Dedifferentiated amniotic fluid mesenchymal stem cell (primary cell): ENCODE results near the gene ARHGAP32.

Experiments used
- DNase-seq: peaks from one replicate; pipeline ENCODE4 v3.0.0-alpha.2; 2016; ENCODE audit errors: extremely low spot score

Gene ARHGAP32

DNA sequence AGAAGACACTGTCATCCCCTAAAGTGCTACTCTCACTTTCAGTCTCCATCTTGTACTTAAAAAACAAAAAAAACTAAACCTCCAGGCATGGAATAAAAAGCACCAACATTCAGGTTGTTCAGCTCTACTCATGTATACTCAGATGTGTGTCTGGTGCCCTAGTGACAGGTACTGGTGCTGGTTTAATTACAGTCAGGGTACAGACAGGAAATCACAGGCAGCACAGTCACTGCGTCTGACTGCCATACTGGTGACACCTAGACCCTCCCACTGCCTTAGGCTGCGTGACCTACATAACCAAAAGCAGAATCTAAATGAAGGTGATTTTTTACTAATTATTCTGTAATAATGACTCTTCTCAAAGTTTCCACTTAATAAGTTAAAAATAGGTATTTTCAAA is at the start of gene ARHGAP32:
Gene ARHGAP32, minus strand, starts transcription at position 176 of the 400 bp plus-strand sequence. Its CDS starts 127 bp downstream, at position 49.
- no peak for DNase-seq

DNA sequence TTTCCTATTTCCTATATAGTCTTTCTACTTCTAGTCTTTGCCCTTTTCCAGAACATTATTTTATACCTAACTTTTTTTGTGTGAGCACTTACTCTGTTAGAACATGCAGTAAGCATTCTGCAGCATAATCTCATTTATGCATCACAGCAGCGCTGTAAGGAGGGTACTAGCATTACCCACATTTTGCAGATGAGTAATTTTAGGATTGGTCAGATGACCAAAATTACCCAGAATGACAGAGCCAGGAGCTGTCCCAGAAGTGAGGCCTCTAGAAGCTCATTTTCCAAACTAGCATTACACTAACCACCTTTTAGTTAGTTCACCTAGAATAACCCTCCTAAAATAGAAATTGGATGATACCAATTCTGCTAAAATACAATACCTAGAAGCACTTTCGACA is 47.1 kb upstream of the ARHGAP32 start:
- no peak for DNase-seq

DNA sequence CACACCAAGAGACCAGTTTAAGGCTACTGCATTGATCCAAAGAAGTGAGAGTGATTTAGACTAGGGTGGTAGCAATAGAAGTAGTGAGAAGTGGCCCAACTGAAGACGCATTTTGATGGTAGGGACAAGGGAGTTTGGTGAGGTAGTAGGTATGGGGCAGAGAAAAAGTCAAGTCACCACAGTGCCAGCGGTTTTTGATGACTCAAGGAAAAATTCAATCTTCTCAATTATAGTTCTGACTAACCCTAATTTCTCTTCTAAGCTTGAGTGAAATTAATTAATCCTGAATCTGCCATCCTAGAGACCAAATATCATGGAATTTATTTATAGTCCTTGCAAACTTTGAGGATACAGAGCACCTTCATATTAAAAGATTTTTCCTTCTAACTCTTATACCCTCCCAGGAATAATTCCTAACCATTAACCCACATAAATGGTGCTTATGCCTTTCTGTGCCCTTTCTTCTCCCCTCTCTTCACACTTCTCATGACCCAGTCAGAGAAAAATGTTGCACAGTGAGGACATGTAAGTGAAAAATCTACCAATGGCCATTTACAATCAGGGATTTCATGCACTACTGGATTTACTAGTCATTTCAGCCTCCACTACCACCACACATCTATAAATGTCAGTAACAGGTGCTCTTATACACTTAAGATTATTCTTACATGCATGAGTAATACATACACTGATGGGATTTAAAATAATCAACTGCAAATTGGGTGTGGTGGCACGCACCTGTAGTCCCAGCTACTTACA is 45.9 kb upstream of the ARHGAP32 start:
- no peak for DNase-seq

- no peak for DNase-seq
These were observed 45.3 kb upstream of the ARHGAP32 start for GRCh38 chr11:129237456-129237855.

DNA sequence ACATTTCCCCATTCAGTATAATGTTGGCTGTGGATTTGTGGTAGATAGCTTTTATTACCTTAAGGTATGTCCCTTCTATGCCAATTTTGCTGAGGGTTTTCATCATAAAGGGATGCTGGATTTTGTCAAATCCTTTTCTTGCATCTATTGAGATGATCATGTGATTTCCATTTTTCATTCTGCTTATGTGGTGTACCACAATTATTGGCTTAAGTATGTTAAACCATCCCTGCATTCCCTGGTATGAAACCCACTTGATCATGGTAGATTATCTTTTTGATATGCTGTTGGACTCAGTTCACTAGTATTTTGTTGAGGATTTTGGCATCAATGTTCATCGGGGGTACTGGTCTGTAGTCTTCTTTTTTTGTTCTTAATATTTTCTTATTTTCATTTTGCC is 44.7 kb upstream of the ARHGAP32 start:
- DNase-seq, result no peak

DNA sequence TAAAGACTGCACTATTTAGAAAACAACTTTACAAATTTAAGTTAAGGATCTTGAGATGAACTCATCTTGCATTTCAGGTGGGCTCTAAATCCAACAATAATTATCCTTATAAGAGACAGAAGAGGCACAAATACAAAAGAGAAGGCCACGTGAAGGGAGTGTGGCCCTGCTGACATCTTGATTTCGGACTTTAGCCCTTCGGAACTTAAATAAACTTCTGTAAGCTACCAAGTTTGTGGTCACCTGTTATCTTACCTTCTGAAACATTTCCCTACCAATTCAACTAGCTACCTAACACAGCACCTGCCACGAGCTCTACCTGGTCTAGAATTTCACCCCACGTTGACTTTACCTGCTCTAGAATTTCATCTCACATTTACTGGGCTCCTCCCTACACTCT is 42.9 kb upstream of the ARHGAP32 start:
- DNase-seq, result no peak

- DNase-seq, result no peak
These were observed 37.9 kb upstream of the ARHGAP32 start for GRCh38 chr11:129230006-129230405.

GRCh38 chr11:129226207-129226798 is 34.2 kb upstream of the ARHGAP32 start:
- DNase-seq, result no peak

DNA sequence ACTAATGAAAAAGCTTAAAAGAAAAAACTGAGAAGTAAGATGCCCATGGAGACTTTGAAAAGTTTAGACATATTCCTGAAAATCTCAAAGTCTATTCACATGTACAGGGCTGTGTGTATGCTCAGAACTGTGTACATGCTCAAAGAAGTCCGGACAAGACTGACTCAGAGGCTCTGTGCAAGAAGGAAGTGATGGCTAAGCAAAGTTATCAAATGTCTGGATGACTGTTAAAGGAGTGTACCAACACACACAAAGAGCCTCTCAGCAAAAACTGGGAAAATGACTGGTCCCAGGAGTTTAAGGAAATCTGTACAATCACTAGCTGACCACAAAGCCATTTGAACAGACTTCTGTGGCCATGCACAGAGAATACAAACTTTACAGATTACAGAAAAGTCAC is 33.1 kb upstream of the ARHGAP32 start:
- DNase-seq, result no peak

DNA sequence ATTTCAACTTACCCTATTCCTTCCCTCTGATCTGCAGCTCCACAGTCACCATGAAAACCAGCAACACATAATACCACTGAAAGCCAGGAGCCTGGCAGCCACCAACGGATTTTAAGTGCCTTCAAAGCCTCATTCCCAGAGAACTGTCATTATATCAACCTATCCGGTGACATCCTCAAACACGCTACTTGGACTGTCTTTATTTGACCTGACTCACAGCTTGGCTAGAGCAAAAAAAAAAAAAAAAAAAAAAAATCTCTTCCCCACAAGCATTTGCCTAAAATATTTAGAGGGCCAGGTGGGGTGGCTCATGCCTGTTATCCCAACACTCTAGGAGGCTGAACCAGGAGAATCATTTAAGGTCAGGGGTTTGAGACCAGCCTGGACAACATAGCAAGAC is 32.4 kb upstream of the ARHGAP32 start:
- DNase-seq, result no peak

- peak; percentile 46 for DNase-seq
These were observed 31.6 kb upstream of the ARHGAP32 start for GRCh38 chr11:129223701-129224149.

- DNase-seq, result no peak
These were observed 31.1 kb upstream of the ARHGAP32 start for GRCh38 chr11:129223260-129223659.

DNA sequence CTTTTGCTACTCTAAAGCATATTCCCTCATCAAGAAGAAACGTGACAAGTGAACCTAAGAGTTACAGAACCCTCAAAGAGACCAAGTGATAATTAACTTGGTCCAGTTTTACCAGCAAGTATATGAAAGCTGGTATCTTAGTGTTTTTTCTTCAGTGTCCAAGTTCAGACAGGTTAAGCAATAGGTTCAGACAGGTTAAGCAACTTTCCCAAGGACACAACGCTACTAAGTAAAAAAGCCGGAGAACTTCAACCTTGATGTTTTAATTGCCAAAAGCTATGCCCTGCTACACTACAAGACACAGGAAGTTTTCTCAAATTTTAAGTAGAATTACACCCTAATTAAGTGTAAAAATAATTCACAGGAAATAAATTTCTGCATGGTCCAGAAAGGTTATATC is 30.0 kb upstream of the ARHGAP32 start:
- DNase-seq, result no peak

GRCh38 chr11:129215506-129216245 is 23.6 kb upstream of the ARHGAP32 start:
- DNase-seq, result no peak

- no peak for DNase-seq
These were observed 22.7 kb upstream of the ARHGAP32 start for GRCh38 chr11:129214710-129215295.

DNA sequence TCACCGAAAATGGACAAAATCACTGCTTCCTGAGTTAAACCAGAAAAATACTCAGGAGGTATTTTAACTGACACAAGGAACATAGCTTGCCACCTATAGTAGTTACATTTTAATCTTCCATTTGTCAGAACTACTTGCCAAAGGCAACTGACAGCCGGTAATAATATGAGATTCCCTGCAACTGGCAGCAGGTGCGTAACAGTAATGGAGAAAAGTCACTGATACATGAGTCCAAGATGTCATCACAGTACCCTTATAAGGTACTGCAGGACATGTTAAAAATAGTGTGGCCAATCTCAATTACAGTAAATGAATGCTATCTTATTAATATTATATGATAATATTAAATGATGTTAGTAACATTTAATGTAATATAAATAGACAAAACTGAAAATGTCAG is 21.1 kb upstream of the ARHGAP32 start:
- no peak for DNase-seq

DNA sequence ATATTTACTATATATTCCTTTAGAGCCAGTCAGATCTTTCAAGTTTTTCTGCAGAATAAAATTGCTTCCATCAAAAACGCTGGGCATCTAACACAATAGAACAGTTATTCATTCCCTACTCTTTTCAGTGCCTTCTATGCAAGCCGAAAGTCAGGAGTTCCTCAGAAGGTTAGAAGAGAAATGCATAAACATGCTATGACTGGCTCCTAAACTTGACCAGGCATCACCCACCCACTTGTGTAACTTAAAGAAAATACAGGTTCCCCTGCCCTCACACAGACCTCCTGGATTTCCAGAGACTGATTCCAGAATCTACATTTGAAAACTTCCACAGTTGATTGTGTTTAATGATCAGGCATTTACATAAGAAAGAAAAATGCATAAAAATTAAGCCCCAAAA is 19.3 kb upstream of the ARHGAP32 start:
- no peak for DNase-seq

DNA sequence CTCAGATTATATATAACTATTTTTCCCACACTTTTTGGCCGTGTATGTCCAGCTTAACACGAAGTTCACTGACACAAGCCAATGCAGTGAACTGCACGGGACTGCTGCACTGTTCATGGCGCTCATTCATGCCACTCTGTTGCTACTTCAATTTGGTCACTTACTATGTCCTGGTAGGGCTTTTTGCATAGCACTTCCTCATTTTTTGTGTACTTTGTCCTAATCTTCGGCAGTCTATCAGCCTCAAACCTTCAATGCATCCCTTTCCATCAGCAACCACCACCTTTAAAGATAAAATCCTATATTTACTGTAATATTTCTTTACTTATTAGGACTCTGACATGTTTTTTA is 18.7 kb upstream of the ARHGAP32 start:
- no peak for DNase-seq

- DNase-seq, result no peak
These were observed 18.0 kb upstream of the ARHGAP32 start for GRCh38 chr11:129209891-129210830.

DNA sequence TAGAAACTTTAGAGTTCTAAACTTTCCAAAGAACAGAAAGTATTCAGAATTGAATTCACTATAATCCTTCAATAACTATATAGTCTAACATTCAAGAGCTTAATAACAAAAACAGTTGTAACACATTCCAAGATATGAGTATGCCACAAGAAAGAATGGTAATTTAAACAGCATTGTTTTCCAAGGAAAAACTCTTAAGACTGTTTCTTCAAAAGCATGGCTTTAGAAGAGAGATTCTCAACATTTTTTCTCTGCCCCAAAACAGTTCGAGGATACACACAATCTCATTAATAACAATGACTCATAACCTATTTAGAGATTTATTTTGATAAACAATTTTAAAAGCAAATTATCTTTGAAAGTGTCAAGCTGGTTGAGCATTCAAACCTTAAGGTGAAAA is 16.7 kb upstream of the ARHGAP32 start:
- no peak for DNase-seq

GRCh38 chr11:129204150-129204838 is 12.2 kb upstream of the ARHGAP32 start:
- no peak for DNase-seq
